PC-3 (cell line): ENCODE data around the gene SMAD3. TPM values are rescaled to one million over a fixed set of nuclear protein-coding genes. Genes with fewer than 3 reads are reported as not detected.

ENCODE experiments used
- ATAC-seq: fragments of 200-7000 bp; cut with Tn5 transposase; 2 replicates; pipeline ENCODE4 v1.9.1; 2020; ENCODE audit warnings: mild to moderate bottlenecking, moderate library complexity
- BruUV-seq: library from RNA; stranded (reverse); fragments of 400-500 nt; replicated peaks from 2 replicates; lab custom pipeline; 2021; lab: Mats Ljungman, UMichigan
- CTCF ChIA-PET: fragments of 300-600 bp; sonication (Branson Sonifier 250); formaldehyde crosslinking; loops from one replicate; lab custom pipeline; 2022; ENCODE audit warnings: antibody characterized with exemption; lab: Charles Lee
- POLR2A ChIA-PET: fragments of 300-600 bp; sonication (Branson Sonifier 250); formaldehyde crosslinking; loops from one replicate; lab custom pipeline; 2022; ENCODE audit warnings: antibody characterized with exemption; ENCODE audit not compliant: unreplicated experiment; lab: Charles Lee
- DNase-seq: peaks from one replicate; pipeline ENCODE4 v3.0.0-alpha.2; 2015
- H2AFZ ChIP-seq: fragments of 300-600 bp; sonication (generic); 2 replicates; pipeline ENCODE4 v1.6.0; 2016; ENCODE audit warnings: antibody characterized with exemption, low read length
- H3F3A ChIP-seq: fragments of 300-600 bp; sonication (generic); one replicate; pipeline ENCODE4 v1.6.0; 2017; ENCODE audit warnings: antibody characterized with exemption, low read length, control low read depth, mild to moderate bottlenecking; ENCODE audit not compliant: unreplicated experiment
- H3K27ac ChIP-seq: fragments of 300-600 bp; sonication (generic); 2 replicates; pipeline ENCODE4 v1.5.1; 2016; ENCODE audit warnings: mild to moderate bottlenecking, low read length
- H3K27me3 ChIP-seq: fragments of 300-600 bp; sonication (generic); 2 replicates; pipeline ENCODE4 v1.6.1; 2016; ENCODE audit warnings: low read length, mixed read lengths
- H3K36me3 ChIP-seq: fragments of 300-600 bp; sonication (generic); 2 replicates; pipeline ENCODE4 v1.6.1; 2016; ENCODE audit warnings: low read depth, mixed run types, low read length, mixed read lengths
- H3K4me1 ChIP-seq: fragments of 300-600 bp; sonication (generic); 2 replicates; pipeline ENCODE4 v1.5.1; 2016; ENCODE audit warnings: low read length; ENCODE audit not compliant: insufficient read depth
- H3K4me2 ChIP-seq: fragments of 300-600 bp; sonication (generic); 2 replicates; pipeline ENCODE4 v1.6.0; 2016; ENCODE audit warnings: low read length
- H3K4me3 ChIP-seq: fragments of 300-600 bp; sonication (generic); 2 replicates; pipeline ENCODE4 v1.5.1; 2016; ENCODE audit warnings: mild to moderate bottlenecking, low read length, mixed read lengths
- H3K79me2 ChIP-seq: fragments of 300-600 bp; sonication (generic); 2 replicates; pipeline ENCODE4 v1.6.1; 2017; ENCODE audit warnings: low read length, mixed read lengths
- H3K9ac ChIP-seq: fragments of 300-600 bp; sonication (generic); 2 replicates; pipeline ENCODE4 v1.6.0; 2016; ENCODE audit warnings: mild to moderate bottlenecking, low read length
- H3K9me2 ChIP-seq: fragments of 300-600 bp; sonication (generic); replicated peaks from 2 replicates; pipeline ENCODE4 v1.6.1; 2016; ENCODE audit warnings: mixed run types, low read length, mixed read lengths
- H3K9me3 ChIP-seq: fragments of 300-600 bp; sonication (generic); 2 replicates; pipeline ENCODE4 v1.6.1; 2016; ENCODE audit warnings: low read length, mixed read lengths
- H4K20me1 ChIP-seq: fragments of 300-600 bp; sonication (generic); 2 replicates; pipeline ENCODE4 v1.6.1; 2016; ENCODE audit warnings: low read length, mixed read lengths
- CTCF ChIP-seq: fragments of 300-600 bp; sonication (generic); conservative IDR thresholded peaks from 2 replicates; pipeline ENCODE4 v1.5.1; 2017; ENCODE audit warnings: antibody characterized with exemption, low read depth, mild to moderate bottlenecking, low read length
- EZH2 ChIP-seq: fragments of 300-600 bp; sonication (generic); IDR thresholded peaks from one replicate; pipeline ENCODE4 v1.6.1; 2017; ENCODE audit warnings: antibody characterized with exemption, mild to moderate bottlenecking, low read length; ENCODE audit not compliant: unreplicated experiment
- EZH2phosphoT487 ChIP-seq: fragments of 300-600 bp; sonication (generic); IDR thresholded peaks from 2 replicates; pipeline ENCODE4 v1.6.1; 2018; ENCODE audit warnings: mild to moderate bottlenecking, antibody characterized with exemption, low read length, borderline replicate concordance
- intact Hi-C: fragments of 100-400 bp; cut with micrococcal nuclease; formaldehyde crosslinking; loops from 2 replicates; pipeline ENCODE4 v1.9.0; 2023
- total RNA-seq: library from RNA; depleted of rRNA; stranded (reverse); fragments of >200 nt; gene quantifications from 2 replicates; pipeline ENCODE4 v1.2.3, GENCODE V29; 2014

Gene SMAD3
- total RNA-seq, 1 experiment from 2014 or later, result 75.6 TPM

GRCh38 chr15:67194171-67195114 is 129.0 kb downstream of the SMAD3 start:
- no peak for TF ChIP-seq EZH2phosphoT487
- no peak for TF ChIP-seq CTCF
- no peak for TF ChIP-seq EZH2
- H3K27me3 ChIP-seq, result no peaks in the 10 kb centered on the region
- H4K20me1 ChIP-seq, result no peaks in the 10 kb centered on the region
- no peak overlapping the region for H3K27ac ChIP-seq
- no peaks in the 10 kb centered on the region for H3K9me3 ChIP-seq
- H2AFZ ChIP-seq, result no peak overlapping the region
- CTCF ChIA-PET, result no interaction called here
- H3K9ac ChIP-seq, result no peak overlapping the region
- H3F3A ChIP-seq, result peaks cover 21% of the 10 kb centered on the region
- H3K4me3 ChIP-seq, result no peak overlapping the region
- H3K9me2 ChIP-seq, result no peaks in the 10 kb centered on the region
- H3K36me3 ChIP-seq, result peaks cover 43% of the 10 kb centered on the region
- H3K4me1 ChIP-seq, result no peaks in the 10 kb centered on the region
- intact Hi-C loops, result no loop called here
- POLR2A ChIA-PET, result no interaction called here
- no peak for DNase-seq
- no peaks in the 10 kb centered on the region for H3K79me2 ChIP-seq
- ATAC-seq, result no peak
- BruUV-seq, result no TSS peak
- no peak overlapping the region for H3K4me2 ChIP-seq

- Histone ChIP-seq H3K9me3 (no peaks in the 10 kb centered on the region), H3K27me3 (no peaks in the 10 kb centered on the region), H3K9ac (no peak overlapping the region), H3F3A (peaks cover 21% of the 10 kb centered on the region), H2AFZ (no peak overlapping the region), H3K9me2 (no peaks in the 10 kb centered on the region), H3K36me3 (peaks cover 37% of the 10 kb centered on the region), H3K79me2 (no peaks in the 10 kb centered on the region), H3K4me2 (no peak overlapping the region), H3K4me1 (no peaks in the 10 kb centered on the region), H3K27ac (no peak overlapping the region), H4K20me1 (no peaks in the 10 kb centered on the region), H3K4me3 (no peak overlapping the region)
- DNase-seq (no peak), ATAC-seq (no peak)
- POLR2A ChIA-PET, result no interaction called here
- CTCF ChIA-PET, result no interaction called here
- intact Hi-C loops, result no loop called here
- no TSS peak for BruUV-seq
- TF ChIP-seq CTCF, result no peak
- no peak for TF ChIP-seq EZH2phosphoT487
- TF ChIP-seq EZH2, result no peak
Measured at GRCh38 chr15:67195305-67195704, 129.9 kb downstream of the SMAD3 start.

DNA sequence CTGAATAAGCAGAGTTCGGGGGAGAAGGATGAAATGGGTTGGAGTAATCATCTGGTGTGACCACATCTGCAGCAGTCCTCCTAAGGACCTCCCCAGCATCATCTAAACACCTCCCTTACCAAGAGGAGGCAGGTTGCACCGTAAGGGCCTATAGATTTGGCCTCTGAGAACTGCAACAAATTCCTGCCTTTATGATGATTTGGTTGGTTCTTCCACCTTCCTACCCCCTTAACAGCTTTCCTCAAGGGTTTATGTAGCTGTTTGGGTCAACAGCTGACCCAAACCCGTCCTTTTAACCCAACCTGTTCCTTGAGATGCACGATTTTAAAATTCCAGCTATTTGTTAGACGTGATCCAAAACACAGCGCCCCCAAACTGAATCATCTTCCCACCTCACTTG is 130.8 kb downstream of the SMAD3 start:
- Histone ChIP-seq H3K79me2 (no peaks in the 10 kb centered on the region), H3K36me3 (peaks cover 30% of the 10 kb centered on the region), H3F3A (peaks cover 21% of the 10 kb centered on the region), H3K4me3 (no peak overlapping the region), H3K9me3 (no peaks in the 10 kb centered on the region), H4K20me1 (no peaks in the 10 kb centered on the region), H2AFZ (no peak overlapping the region), H3K4me1 (no peaks in the 10 kb centered on the region), H3K27ac (no peak overlapping the region), H3K27me3 (no peaks in the 10 kb centered on the region), H3K9ac (no peak overlapping the region), H3K4me2 (no peak overlapping the region), H3K9me2 (no peaks in the 10 kb centered on the region)
- intact Hi-C loops, result no loop called here
- BruUV-seq, result no TSS peak
- ChIA-PET CTCF (interaction anchor here (0.6 kb wide), 1 partner anchor 634 kb away, joined by 3 read pairs; no protein-coding TSS in a partner anchor), POLR2A (no interaction called here)
- TF ChIP-seq EZH2 (no peak), EZH2phosphoT487 (no peak), CTCF (no peak)
- DNase-seq, result no peak
- peak; percentile 7; the same call in 1 of the 2 replicates for ATAC-seq
